HG03139 (cell line): Measurements from ENCODE around the gene SCAMP3.
"Not testable (repeated sequence)": the region's sequence is repeated elsewhere in the genome, so short reads cannot be mapped to it uniquely, and the experiment has no call there.

Experiments used
- ATAC-seq: cut with Tn5 transposase; IDR thresholded peaks from one replicate; pipeline ENCODE4 v1.9.1; 2021; ENCODE audit not compliant: unreplicated experiment

The SCAMP3 gene

DNA sequence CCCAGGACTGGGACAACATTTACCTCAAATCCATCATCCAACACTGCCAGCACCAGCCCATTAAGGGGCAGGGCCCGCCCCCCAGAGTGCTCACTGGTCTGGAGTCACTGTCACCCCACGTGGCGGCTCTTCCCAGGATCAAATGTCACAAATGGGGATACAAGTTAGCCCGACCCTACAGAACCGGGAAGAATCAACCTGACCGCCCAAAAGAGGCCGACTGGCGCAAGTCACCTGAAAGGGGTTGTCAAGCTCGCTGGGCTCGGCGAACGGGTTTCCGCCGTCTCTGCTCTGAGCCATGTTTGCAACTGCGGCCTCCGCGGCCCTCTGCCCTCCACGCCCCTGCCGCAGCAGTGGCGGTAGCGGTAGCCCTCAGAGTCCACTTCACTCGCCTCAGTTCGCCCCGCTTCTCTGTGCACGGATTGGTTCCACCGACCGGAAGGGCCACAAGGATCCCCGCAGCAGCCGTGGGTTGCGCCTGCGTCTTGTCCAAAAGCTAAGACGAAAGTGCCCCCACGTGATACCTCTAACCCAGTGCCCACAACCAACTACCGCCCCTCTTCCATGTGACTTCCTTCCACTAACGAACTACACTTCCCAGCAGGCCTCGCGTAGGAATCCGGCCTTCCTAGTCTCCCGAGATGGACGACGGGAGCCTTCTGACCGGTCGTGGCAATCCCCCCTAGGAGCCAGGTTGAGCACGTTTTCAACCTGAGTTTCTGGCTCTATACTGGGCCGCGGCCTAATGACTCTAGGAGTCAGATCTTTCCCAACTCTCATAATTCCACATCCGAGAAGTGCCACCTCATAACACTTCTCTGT lies at the start of gene SCAMP3:
Gene SCAMP3, minus strand, starts transcription at position 509 of the 822 bp plus-strand sequence. Its CDS starts 209 bp downstream, at position 300.
- ATAC-seq: peak; percentile 92

DNA sequence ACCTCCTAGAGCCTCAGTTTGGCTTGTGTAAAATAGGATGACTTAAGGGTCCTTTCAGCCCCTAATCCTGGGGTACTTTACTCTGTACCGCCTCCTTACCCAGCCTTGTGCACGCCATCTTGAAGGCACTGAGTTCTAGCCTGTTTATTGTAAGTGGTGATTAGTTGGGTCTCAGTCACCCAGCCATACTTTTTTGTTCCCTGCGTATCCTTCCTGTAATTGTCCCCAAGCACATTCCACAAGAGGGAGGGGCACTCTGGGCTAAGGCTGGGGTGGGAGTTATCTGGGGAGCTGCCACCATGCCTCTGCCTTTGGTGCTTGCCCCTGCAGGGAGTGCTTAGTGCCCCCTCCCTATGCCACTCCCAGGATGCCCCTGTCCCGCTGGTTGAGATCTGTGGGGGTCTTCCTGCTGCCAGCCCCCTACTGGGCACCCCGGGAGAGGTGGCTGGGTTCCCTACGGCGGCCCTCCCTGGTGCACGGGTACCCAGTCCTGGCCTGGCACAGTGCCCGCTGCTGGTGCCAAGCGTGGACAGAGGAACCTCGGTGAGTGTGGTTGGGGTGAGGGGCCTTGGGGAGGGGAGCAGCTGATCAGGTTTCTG lies 47.4 kb upstream of the SCAMP3 start:
- no peak for ATAC-seq

DNA sequence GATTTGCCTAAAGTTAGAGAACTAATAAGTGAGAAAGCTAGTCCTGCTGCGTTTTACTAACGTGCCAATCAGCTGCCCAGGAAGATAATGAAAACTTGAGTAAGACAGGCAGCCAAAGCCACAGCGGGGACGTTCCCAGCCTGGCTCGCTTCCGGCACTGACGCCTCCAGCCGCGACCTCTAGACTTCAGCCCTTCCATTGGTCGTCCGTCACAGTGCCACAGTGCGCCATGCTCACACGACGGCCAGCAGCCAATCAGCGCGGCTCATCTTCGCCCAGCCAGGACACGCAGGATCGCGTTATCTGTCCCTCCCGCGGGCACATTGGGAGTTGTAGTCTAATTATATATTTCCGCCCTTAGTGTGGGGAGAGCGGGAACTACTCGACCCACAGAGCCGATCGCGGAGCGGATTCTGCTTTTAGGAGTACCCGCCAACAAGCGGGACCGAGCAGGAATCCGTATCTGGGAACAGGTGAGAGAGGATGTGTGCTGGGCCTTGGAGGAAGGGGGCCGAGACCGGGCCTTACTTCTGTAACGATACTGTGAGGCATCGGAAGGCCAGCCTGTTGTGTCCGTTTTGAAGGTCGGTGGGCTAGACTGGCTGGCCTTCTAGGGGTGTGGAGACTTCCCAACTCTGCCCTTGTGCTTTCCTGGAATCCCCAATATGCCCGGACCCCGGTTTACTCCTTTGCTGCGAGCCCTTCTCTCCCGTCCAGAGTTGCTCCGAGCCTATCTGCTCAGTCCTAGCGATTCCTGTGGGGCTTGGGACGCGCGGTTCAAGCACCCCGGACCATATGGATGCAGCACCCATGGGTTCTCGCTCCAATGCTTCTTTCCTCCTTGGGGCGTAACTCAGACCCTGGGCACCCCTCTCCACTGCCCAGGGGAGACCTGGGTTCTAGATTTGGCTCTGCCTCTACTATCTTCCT lies 46.6 kb upstream of the SCAMP3 start, which contains the start of gene FDPS:
Gene FDPS, plus strand, starts transcription at position 374 of the 930 bp plus-strand sequence. CDS start 924 bp downstream, outside the sequence.
- peak; percentile 91 for ATAC-seq

DNA sequence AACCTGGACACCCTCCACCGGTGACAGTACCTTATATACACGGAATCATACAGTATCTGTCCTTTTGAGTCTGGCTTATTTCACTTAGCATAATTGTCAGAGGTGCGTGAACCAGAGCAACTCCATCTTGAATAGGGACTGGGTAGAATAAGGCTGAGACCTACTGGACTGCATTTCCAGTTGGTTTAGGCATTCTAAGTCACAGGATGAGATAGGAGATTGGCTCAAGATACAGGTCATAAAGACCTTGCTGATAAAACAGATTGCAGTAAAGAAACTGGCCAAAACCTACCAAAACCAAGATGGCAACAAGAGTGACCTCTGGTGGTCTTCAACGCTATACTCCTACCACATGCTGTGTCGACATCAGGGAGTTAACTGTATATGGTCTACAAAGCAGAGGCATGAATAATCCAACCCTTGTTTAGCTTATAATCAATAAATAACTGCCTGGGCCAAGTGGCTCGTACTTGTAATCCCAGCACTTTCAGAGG lies 45.1 kb upstream of the SCAMP3 start:
- no peak for ATAC-seq

DNA sequence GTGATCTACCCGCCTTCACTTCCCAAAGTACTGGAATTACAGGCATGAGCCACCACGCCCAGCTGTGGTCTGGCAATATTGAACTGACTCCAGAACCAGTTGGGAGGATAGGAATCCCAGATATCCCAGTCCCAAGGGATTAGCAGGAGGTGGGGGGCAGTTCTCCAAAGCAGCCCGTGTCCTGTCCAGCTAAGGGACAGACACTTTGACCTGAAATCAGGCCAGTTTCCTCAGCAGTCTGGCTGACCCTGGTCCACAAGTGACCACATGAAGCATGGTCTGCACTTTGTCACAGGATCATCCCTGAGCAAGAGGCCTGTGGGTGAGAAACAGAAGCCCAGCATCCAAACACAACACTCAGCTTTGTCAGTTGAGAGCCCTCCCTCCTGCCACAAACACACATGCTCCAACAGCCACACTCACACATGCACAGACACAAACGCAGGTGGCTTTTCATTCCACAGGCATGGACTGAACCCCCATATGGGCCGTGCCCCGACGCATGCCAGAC lies 43.8 kb upstream of the SCAMP3 start:
- no peak for ATAC-seq

DNA sequence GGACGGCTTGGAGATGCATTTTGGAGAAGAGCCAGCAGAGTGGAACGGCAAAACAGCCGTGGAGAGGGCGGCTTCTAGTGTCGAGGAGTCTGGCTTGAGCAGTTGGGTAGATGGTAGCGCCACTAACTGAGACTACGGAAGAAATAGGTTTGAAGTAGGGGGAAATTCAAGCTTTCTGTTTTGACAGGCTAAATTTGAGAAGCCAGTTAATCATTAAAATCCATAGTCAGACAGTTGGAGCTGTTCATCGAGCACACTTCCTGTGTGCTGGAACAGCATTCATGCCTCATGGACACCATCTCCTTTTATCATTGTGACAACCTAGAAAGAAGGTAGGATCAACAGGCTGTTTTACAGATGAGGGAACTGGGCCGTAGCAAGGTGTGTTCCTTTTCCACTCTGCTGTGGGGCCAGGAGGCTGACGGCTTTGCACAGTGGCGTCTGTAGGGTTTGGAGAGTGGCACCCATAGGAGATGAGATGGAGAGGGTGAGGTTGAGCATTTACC lies 42.5 kb upstream of the SCAMP3 start:
- no peak for ATAC-seq

DNA sequence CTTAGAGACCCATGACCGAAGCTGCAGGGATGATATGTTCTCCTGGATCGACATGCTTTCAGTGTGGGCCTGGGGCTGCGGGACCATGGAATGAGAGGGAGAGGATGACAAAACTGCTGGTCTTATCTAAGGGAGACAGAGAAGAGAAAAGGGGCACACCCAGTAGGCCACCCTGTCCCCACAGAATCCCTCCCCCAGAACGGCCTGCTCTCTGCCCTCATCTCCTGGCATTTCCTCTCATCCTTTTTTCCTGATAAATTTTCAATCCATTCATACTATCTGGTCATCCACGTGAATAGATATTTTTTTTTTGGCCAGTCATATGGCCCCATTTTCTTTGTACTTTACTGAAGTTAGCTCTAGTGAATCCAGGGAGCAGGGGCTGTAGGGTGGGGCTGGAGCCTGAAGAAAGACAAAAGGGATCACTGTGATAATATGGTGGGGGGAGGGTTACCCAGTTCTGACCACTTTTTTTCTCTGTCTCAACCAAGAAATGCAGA lies 39.2 kb upstream of the SCAMP3 start, which contains the start of gene PKLR:
Gene PKLR, minus strand, starts transcription at position 97 of the 500 bp plus-strand sequence. Its CDS starts 43 bp downstream, at position 54.
- no peak for ATAC-seq

DNA sequence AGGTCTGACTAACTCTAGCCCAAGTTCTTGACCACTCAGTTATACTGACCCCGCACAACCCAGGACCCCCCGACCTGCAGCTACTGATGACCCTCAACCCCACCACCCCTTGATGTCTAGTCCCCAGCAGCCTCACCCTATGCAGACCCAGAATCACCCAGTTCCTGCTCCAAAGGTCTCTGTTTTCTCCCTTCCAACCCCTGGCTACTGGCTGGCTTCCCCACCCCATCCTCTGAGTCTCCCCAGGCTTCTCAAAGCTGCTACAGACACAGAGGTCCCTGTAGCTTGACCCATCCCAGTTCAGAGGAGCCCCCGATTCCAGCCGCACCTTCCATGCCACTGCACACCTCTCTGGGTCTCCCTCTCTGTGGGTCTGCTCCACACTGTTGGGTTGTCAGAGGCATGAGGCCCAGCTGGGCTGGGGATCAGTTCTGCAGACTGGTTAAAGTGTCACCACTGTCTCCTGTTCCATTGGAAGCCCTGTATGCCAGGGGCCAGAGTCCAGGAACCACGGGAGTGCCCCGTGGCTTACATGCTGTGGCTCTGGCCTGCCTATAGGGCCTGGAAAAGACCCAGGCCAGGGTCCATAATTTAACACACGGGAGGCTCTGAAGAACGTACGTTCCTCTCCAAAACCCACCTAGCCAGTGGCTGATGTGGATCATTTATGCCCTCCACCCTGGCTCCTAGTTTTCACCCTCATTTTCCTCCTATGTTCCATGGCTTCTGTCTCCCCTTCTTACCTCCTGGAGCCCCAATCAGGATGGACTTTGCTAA lies 38.6 kb upstream of the SCAMP3 start:
- no peak for ATAC-seq

DNA sequence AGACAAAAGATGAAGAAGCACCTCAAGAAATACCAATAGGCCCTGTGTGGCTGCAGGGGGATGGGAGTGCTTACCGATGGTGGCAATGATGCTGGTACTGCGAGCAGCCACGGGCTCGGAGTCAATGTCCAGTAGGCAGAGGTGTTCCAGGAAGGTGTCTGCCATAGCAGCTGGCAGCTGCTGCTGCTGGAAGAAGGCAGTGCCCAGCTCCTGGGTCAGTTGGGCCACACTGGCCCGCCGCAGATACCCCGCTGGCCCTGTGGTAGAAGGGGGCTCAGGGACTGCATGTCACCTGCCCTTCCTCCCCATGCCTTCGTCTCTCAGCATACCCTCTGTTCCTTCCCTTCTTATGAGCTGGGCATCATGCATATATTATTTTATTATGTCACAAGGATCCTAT lies 37.9 kb upstream of the SCAMP3 start:
- no peak for ATAC-seq

DNA sequence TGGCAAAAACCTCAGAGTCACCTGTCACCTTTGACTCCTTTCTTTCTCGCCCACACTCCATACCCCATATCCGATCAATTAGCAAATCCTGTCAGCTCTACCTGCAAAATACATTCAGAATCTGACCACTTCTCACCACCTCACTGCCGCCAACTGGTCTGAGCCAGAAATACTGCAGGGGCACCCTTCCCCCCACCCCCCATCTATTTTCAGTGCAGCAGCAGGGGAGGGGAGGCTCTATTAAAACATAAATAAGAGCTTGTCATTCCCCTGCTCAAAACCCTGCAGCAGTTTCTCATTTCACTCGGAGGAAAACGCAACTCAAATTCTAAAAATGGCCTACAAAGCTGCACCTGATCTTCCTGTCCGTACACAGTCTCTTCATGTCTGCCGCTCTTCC lies 35.2 kb upstream of the SCAMP3 start:
- no peak for ATAC-seq

DNA sequence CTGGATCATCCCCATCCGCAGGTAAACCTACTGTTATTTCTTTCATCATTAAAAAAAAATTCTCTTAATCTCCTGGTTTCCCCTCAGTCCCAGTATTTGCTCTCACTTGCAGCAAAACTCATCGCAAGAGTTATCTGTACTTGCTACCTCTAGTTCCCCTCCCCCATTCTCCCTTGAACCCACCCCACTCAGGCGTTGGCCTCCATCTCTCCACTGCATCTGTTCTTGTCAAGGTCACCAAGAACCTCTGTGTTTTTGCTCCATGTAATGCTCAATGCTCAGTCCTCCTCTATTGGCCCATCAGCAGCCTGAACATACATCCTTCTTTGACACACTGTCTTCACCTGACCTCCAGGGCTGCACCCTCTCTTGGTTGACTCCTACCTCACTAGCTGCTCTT lies 34.5 kb upstream of the SCAMP3 start:
- no peak for ATAC-seq

DNA sequence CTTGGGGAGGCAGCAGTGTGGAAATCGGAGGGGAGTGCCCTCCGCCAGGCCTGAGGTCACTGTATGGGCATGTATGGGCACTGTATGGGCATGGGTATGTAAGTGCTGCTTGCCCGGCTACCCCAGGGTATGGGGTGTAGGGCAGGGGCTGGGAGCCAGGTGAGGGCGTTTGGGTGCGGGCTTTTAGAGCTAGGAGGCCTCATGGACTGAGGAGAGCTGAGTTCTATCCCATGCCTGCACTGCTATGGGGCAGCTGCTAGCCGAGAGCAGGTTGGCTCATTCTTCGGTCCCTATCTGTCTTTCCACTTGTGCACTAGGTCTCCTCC lies 33.7 kb upstream of the SCAMP3 start:
- no peak for ATAC-seq

DNA sequence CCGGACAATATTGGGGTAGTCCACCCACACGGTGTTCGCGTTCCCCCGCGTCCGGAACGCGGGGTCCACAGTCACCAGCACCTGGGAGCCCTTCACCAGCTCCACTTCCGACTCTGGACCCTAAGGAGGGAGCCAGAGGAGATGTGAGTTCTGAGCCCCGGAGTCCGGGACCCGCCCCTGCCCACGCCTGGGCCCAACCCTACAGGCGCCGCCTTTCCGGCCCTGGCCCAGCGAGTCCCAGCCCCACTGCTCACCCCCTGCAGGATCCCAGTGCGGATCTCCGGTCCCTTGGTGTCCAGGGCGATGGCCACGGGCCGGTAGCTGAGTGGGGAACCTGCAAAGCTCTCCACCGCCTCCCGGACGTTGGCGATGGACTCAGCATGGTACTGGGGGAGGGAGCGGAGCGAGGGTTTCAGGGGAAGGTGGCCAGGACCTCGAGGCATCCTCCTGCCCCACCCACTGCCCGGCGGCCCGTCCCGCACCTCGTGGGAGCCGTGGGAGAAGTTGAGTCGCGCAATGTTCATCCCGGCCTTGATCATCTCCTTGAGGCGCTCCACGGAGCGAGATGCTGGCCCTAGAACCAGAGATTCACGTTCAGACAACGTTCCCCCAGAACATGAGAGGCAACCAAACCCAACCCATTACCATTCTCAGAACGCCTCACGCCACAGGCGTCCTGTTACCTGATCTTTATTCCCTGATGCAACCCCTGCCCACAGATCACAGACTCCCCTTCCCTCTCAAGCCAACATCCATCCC lies 33.2 kb upstream of the SCAMP3 start:
- no peak for ATAC-seq

DNA sequence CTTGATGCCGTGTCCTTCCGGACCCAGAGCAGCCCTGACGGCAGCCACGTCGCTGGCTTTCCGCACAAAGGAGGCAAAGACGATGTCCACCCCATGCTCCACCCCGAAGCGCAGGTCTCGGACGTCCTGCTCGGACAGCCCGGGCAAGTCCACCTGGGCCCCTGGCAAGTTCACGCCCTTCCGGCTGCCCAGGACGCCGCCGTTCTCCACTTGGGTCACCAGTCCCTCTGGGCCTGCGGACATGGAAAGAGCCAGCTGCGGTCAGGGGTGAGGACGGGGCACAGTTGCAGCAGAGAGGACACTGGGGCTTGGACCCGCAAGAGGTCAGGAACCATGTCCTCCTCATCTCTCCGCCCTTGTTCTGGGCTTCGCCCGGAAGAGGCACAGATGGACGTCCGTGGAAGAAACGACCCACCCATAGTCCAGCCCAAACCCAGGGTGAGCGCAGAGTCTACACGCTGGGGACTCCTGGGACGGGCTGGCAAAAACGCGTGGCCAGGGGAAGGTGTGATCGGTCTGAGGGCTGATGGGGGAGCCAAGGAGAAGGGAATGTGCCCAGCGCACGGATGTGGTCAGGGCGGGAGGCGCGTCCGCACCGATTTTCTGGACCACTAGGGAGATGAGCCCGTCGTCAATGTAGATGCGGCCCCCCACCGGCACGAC lies 32.5 kb upstream of the SCAMP3 start:
- no peak for ATAC-seq

DNA sequence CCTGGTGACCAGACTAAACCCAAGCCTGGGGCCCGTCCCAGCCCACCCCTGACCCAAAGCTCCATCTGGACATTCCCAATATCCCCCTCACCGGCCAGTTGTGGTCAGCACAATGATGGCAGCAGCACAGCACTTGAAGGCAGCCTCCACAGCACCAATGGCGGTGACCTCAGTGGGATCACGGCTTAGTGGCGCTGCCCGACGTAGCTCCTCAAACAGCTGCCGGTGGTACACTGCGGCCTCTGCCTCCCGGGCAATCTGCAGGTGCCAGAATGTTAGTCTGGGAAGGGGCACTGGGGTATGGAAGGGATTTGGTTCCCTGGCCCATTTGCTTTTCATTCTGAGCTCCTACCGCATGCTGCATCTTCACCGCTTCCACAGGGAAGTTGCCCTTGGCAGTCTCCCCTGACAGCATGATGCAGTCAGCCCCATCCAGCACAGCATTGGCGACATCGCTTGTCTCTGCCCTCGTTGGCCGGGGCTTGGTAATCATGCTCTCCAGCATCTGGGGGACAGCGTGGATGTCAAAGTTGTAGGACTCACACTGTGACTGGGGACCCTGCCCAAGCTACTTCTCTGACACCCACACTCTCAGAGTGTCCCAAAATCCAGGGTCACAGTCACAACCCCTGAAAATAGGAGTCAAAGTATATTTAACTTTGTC lies 31.1 kb upstream of the SCAMP3 start:
- no peak for ATAC-seq

DNA sequence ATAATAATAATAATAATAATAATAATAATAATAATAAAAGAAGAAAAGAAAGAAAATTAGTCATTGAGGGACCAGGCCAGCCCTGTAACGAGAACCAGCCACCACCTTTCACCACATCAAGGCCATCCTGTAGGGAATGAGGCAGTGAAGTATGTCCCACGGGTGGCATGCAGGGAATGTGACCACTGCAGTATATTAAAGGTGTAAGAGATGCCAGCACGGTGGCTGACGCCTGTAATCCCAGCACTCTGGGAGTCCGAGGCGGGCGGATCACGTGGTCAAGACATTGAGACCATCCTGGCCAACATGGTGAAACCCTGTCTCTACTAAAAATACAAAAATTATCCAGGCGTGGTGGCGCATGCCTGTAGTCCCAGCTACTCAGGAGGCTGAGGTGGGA lies 28.8 kb upstream of the SCAMP3 start:
- ATAC-seq: not testable (repeated sequence)

DNA sequence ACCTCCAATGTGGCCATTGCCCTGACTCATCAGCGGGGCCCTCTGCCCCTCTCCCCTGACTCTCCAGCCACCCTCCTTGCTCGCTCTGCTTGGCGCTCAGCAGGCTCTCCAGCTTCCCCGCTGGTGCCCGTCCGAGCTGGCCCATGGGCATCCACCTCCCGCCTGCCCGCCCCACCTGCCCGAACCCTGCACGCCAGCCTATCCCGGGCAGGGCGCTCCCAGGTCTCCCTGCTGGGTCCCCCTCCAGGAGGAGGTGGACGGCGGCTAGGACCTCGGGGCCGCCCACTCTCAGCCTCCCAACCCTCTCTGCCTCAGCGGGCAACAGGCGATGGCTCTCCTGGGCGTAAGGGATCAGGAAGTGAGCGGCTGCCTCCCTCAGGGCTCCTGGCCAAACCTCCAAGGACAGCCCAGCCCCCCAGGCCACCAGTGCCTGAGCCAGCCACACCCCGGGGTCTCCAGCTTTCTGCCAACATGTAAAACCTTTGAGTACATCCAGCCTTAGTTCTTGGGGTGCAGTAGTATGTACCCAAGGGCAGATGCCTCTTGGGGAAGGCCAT lies 25.9 kb upstream of the SCAMP3 start:
- ATAC-seq: no peak

DNA sequence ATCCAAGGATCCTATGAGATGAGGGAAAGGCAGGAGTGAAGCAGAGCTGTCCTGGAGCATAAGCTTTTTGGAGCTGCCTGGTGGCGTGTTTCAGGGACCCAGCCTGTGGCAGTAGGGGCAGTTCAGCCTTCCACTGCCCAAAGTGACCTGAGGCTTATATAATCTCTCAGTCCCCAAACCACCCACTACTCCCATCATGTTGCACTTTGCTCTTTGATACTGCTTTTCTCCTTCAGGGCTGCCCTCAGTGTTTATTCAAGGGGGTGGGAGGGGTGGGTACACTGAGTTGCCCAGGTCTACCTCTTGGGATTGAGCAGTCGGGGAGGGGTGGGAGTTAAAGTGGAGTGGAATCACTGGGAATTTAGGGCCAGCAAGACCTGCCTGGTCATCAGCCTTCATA lies 24.4 kb upstream of the SCAMP3 start:
- ATAC-seq: no peak
